ENCODE data around the gene CNPY2.
"Not testable (repeated sequence)": the region's sequence is repeated elsewhere in the genome, so short reads cannot be mapped to it uniquely, and the experiment has no call there.

The CNPY2 gene

GRCh38 chr12:56315622-56316473, at the start of gene CNPY2:
Gene CNPY2, minus strand, starts transcription at chr12:56315988. Its CDS starts 771 bp downstream, at chr12:56315217.
- no peaks in the 10 kb centered on the region for H3K27me3 ChIP-seq (ENCODE audit: control insufficient read depth, insufficient read depth, low read length)
- H3K9ac ChIP-seq (ENCODE audit: low read depth, low read length) = peak within 1 kb of the TSS; percentile 94
- peak within 1 kb of the TSS; percentile 96 for H3K4me3 ChIP-seq (ENCODE audit: low read depth, low read length)
- peak within 1 kb of the TSS; percentile 89 for H3K27ac ChIP-seq (ENCODE audit: low read depth, low read length)
- H3K4me1 ChIP-seq (ENCODE audit: control insufficient read depth, insufficient read depth, low read length) = 0 out of 2 replicates have a peak, but pooled peaks cover 2% of the 10 kb centered on the region
- peaks cover 37% of the 10 kb centered on the region for H3K36me3 ChIP-seq (ENCODE audit: control insufficient read depth, insufficient read depth, low read length)
- H3K9me3 ChIP-seq (ENCODE audit: control insufficient read depth, insufficient read depth, low read length) = no peaks in the 10 kb centered on the region

GRCh38 chr12:56362130-56363059, 46.6 kb upstream of the CNPY2 start, which contains the start of gene APOF:
Gene APOF, minus strand, starts transcription at chr12:56362857. Its CDS starts 112 bp downstream, at chr12:56362745.
- H3K9ac ChIP-seq (ENCODE audit: low read depth, low read length) = no peak within 1 kb of the TSS
- no peaks in the 10 kb centered on the region for H3K27me3 ChIP-seq (ENCODE audit: control insufficient read depth, insufficient read depth, low read length)
- H3K36me3 ChIP-seq (ENCODE audit: control insufficient read depth, insufficient read depth, low read length) = no peaks in the 10 kb centered on the region
- H3K9me3 ChIP-seq (ENCODE audit: control insufficient read depth, insufficient read depth, low read length) = no peaks in the 10 kb centered on the region
- no peak within 1 kb of the TSS for H3K27ac ChIP-seq (ENCODE audit: low read depth, low read length)
- H3K4me1 ChIP-seq (ENCODE audit: control insufficient read depth, insufficient read depth, low read length) = peaks cover 7% of the 10 kb centered on the region; the same call in 1 of the 2 replicates
- H3K4me3 ChIP-seq (ENCODE audit: low read depth, low read length) = no peak within 1 kb of the TSS

- peaks cover 7% of the 10 kb centered on the region; the same call in 1 of the 2 replicates for H3K4me1 ChIP-seq (ENCODE audit: control insufficient read depth, insufficient read depth, low read length)
- no peak overlapping the region for H3K4me3 ChIP-seq (ENCODE audit: low read depth, low read length)
- H3K36me3 ChIP-seq (ENCODE audit: control insufficient read depth, insufficient read depth, low read length) = no peaks in the 10 kb centered on the region
- H3K27me3 ChIP-seq (ENCODE audit: control insufficient read depth, insufficient read depth, low read length) = no peaks in the 10 kb centered on the region
- no peak overlapping the region for H3K9ac ChIP-seq (ENCODE audit: low read depth, low read length)
- no peaks in the 10 kb centered on the region for H3K9me3 ChIP-seq (ENCODE audit: control insufficient read depth, insufficient read depth, low read length)
- H3K27ac ChIP-seq (ENCODE audit: low read depth, low read length) = no peak overlapping the region
These were observed 45.8 kb upstream of the CNPY2 start for GRCh38 chr12:56361487-56362129.

GRCh38 chr12:56359851-56360767, 44.3 kb upstream of the CNPY2 start, which contains the start of gene STAT2:
Gene STAT2, minus strand, starts transcription at chr12:56360107. Its CDS starts 3,536 bp downstream, at chr12:56356571.
- H3K4me3 ChIP-seq (ENCODE audit: low read depth, low read length) = peak within 1 kb of the TSS; percentile 93
- H3K9ac ChIP-seq (ENCODE audit: low read depth, low read length) = peak within 1 kb of the TSS; percentile 65
- H3K4me1 ChIP-seq (ENCODE audit: control insufficient read depth, insufficient read depth, low read length) = peaks cover 7% of the 10 kb centered on the region; the same call in 1 of the 2 replicates
- peak within 1 kb of the TSS; percentile 85 for H3K27ac ChIP-seq (ENCODE audit: low read depth, low read length)
- H3K9me3 ChIP-seq (ENCODE audit: control insufficient read depth, insufficient read depth, low read length) = no peaks in the 10 kb centered on the region
- H3K27me3 ChIP-seq (ENCODE audit: control insufficient read depth, insufficient read depth, low read length) = no peaks in the 10 kb centered on the region
- H3K36me3 ChIP-seq (ENCODE audit: control insufficient read depth, insufficient read depth, low read length) = peaks cover 14% of the 10 kb centered on the region

- Histone ChIP-seq H3K27ac (ENCODE audit: low read depth, low read length) (no peak overlapping the region), H3K9ac (ENCODE audit: low read depth, low read length) (peak overlapping the region; percentile 54; the same call in 1 of the 2 replicates), H3K27me3 (ENCODE audit: control insufficient read depth, insufficient read depth, low read length) (no peaks in the 10 kb centered on the region), H3K4me3 (ENCODE audit: low read depth, low read length) (peak overlapping the region; percentile 93), H3K36me3 (ENCODE audit: control insufficient read depth, insufficient read depth, low read length) (peaks cover 25% of the 10 kb centered on the region), H3K4me1 (ENCODE audit: control insufficient read depth, insufficient read depth, low read length) (peaks cover 7% of the 10 kb centered on the region; the same call in 1 of the 2 replicates), H3K9me3 (ENCODE audit: control insufficient read depth, insufficient read depth, low read length) (no peaks in the 10 kb centered on the region)
These were observed 43.2 kb upstream of the CNPY2 start for GRCh38 chr12:56358836-56359532.

- Histone ChIP-seq H3K36me3 (ENCODE audit: control insufficient read depth, insufficient read depth, low read length) (peaks cover 83% of the 10 kb centered on the region), H3K9me3 (ENCODE audit: control insufficient read depth, insufficient read depth, low read length) (no peaks in the 10 kb centered on the region), H3K9ac (ENCODE audit: low read depth, low read length) (no peak overlapping the region), H3K4me3 (ENCODE audit: low read depth, low read length) (no peak overlapping the region), H3K27ac (ENCODE audit: low read depth, low read length) (no peak overlapping the region), H3K27me3 (ENCODE audit: control insufficient read depth, insufficient read depth, low read length) (no peaks in the 10 kb centered on the region), H3K4me1 (ENCODE audit: control insufficient read depth, insufficient read depth, low read length) (no peaks in the 10 kb centered on the region)
These were observed 35.5 kb upstream of the CNPY2 start for GRCh38 chr12:56351325-56351724.

GRCh38 chr12:56350662-56351061, 34.9 kb upstream of the CNPY2 start:
- H3K9me3 ChIP-seq (ENCODE audit: control insufficient read depth, insufficient read depth, low read length) = no peaks in the 10 kb centered on the region
- H3K9ac ChIP-seq (ENCODE audit: low read depth, low read length) = no peak overlapping the region
- H3K27ac ChIP-seq (ENCODE audit: low read depth, low read length) = no peak overlapping the region
- no peak overlapping the region for H3K4me3 ChIP-seq (ENCODE audit: low read depth, low read length)
- H3K27me3 ChIP-seq (ENCODE audit: control insufficient read depth, insufficient read depth, low read length) = no peaks in the 10 kb centered on the region
- H3K4me1 ChIP-seq (ENCODE audit: control insufficient read depth, insufficient read depth, low read length) = no peaks in the 10 kb centered on the region
- H3K36me3 ChIP-seq (ENCODE audit: control insufficient read depth, insufficient read depth, low read length) = peaks cover 83% of the 10 kb centered on the region

- no peaks in the 10 kb centered on the region for H3K4me1 ChIP-seq (ENCODE audit: control insufficient read depth, insufficient read depth, low read length)
- H3K27ac ChIP-seq (ENCODE audit: low read depth, low read length) = no peak overlapping the region
- H3K9me3 ChIP-seq (ENCODE audit: control insufficient read depth, insufficient read depth, low read length) = no peaks in the 10 kb centered on the region
- H3K36me3 ChIP-seq (ENCODE audit: control insufficient read depth, insufficient read depth, low read length) = peaks cover 74% of the 10 kb centered on the region
- no peaks in the 10 kb centered on the region for H3K27me3 ChIP-seq (ENCODE audit: control insufficient read depth, insufficient read depth, low read length)
- no peak overlapping the region for H3K4me3 ChIP-seq (ENCODE audit: low read depth, low read length)
- H3K9ac ChIP-seq (ENCODE audit: low read depth, low read length) = no peak overlapping the region
These were observed 33.0 kb upstream of the CNPY2 start for GRCh38 chr12:56348776-56349175.

- H3K4me3 ChIP-seq (ENCODE audit: low read depth, low read length); H3K9ac ChIP-seq (ENCODE audit: low read depth, low read length); H3K27ac ChIP-seq (ENCODE audit: low read depth, low read length); H3K27me3 ChIP-seq (ENCODE audit: control insufficient read depth, insufficient read depth, low read length); H3K4me1 ChIP-seq (ENCODE audit: control insufficient read depth, insufficient read depth, low read length); H3K9me3 ChIP-seq (ENCODE audit: control insufficient read depth, insufficient read depth, low read length): not testable (repeated sequence)
- H3K36me3 ChIP-seq (ENCODE audit: control insufficient read depth, insufficient read depth, low read length) = peaks cover 77% of the 10 kb centered on the region
These were observed 31.5 kb upstream of the CNPY2 start for GRCh38 chr12:56347255-56347654.

All from HUES48 (cell line).